GM06990 (cell line): ENCODE data around the gene MED27.

Experiments used
- DNase-seq: peaks from one replicate; pipeline ENCODE4 v3.0.0-alpha.2; 2011; ENCODE audit not compliant: insufficient read length; ENCODE audit errors: extremely low read depth
- H3K27me3 ChIP-seq: replicated peaks from 2 replicates; pipeline ENCODE4 v1.6.0; 2011; ENCODE audit warnings: low read length; ENCODE audit not compliant: control insufficient read depth, insufficient read depth
- H3K36me3 ChIP-seq: 2 replicates; pipeline ENCODE4 v1.5.1; 2011; ENCODE audit warnings: low read length; ENCODE audit not compliant: control insufficient read depth, insufficient read depth
- H3K4me3 ChIP-seq: replicated peaks from 2 replicates; pipeline ENCODE4 v1.5.1; 2011; ENCODE audit warnings: low read depth, mild to moderate bottlenecking, control low read depth, low read length
- TF ChIP-seq, protein P1 (sequence below): IDR thresholded peaks from 2 replicates; pipeline ENCODE4 v1.5.1; 2011; ENCODE audit warnings: low read length, control low read depth, mild to moderate bottlenecking, inconsistent platforms; ENCODE audit not compliant: insufficient read depth, poor library complexity, severe bottlenecking

The MED27 gene

DNA sequence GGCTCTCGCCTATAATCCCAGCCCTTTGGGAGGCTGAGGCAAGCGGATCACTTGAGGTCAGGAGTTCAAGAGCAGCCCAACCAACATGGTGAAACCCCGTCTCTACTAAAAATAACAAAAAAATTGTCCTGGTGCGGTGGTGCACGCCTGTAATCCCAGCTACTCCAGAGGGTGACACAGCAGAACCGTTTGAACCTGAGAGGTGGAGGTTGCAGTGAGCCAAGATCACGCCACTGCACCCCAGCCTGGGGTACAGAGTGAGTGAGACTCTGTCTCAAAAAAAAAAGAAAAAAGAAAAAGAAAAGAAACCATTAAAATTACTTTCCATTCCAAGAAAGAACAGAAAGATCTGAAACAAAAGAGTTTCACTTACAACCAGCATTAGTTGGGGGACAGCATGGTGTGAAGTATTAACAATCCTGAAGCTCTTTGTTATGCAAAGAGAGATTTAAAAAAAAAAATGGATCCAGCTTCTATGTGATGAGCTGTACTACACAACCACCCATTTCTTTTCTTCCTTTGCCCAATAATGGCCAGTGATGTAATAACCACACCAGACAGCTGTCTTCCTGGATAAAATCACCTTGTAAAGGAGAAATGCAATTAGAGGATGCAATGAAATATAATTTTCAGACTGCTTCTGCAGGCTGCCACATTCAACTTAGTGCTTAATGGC lies 76.9 kb downstream of the MED27 start:
- DNase-seq, result no peak
- Histone ChIP-seq H3K36me3 (no peaks in the 10 kb centered on the region), H3K27me3 (no peaks in the 10 kb centered on the region; the same call in 1 of the 2 replicates), H3K4me3 (no peak overlapping the region)
- TF ChIP-seq, protein P1, sequence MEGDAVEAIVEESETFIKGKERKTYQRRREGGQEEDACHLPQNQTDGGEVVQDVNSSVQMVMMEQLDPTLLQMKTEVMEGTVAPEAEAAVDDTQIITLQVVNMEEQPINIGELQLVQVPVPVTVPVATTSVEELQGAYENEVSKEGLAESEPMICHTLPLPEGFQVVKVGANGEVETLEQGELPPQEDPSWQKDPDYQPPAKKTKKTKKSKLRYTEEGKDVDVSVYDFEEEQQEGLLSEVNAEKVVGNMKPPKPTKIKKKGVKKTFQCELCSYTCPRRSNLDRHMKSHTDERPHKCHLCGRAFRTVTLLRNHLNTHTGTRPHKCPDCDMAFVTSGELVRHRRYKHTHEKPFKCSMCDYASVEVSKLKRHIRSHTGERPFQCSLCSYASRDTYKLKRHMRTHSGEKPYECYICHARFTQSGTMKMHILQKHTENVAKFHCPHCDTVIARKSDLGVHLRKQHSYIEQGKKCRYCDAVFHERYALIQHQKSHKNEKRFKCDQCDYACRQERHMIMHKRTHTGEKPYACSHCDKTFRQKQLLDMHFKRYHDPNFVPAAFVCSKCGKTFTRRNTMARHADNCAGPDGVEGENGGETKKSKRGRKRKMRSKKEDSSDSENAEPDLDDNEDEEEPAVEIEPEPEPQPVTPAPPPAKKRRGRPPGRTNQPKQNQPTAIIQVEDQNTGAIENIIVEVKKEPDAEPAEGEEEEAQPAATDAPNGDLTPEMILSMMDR, result no peak

GRCh38 chr9:132001567-132001966 lies 78.1 kb downstream of the MED27 start:
- TF ChIP-seq, protein P1, result no peak
- Histone ChIP-seq H3K36me3 (no peaks in the 10 kb centered on the region), H3K27me3 (no peaks in the 10 kb centered on the region; the same call in 1 of the 2 replicates), H3K4me3 (no peak overlapping the region)
- no peak for DNase-seq

GRCh38 chr9:132000659-132001058 lies 79.0 kb downstream of the MED27 start:
- H3K27me3 ChIP-seq, result no peaks in the 10 kb centered on the region; the same call in 1 of the 2 replicates
- no peak for DNase-seq
- TF ChIP-seq, protein P1, result no peak
- no peaks in the 10 kb centered on the region for H3K36me3 ChIP-seq
- H3K4me3 ChIP-seq, result no peak overlapping the region

DNA sequence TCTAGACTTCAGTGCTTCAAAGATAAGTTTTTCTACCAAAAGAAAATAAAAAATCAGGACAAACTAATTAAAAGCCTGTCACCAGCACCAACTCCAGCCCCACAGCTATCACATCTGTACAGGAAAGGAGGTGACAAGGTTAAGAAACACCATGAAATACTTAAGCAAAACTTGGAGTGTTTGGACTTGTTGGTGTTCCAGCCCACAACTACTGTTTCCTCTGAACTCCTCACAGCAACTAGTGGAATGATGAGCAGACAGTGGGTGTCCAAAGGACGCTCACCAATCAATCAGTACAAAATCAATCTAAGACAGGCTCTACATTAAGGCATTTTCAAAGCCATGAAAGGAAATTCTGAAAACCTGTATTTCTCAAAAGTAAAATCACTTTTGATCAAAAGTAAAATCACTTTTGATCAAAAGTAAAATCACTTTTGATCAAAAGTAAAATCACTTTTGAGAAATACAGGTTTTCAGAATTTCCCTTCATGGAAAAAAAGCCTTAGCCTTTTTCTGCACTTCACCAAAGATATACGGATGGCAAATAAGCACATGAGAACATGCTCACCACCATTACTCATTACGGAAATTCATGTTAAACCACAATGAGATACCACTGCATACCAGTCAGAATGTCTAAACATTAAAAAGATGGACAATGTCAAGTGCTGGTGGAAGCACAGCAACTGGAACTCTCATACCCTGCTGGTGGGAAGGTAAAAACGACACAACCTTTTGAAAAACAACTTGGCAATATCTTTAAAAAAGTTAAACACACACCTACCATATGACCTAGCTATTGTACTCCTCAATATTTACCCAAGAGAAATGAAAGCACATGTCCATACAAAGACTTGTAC lies 79.7 kb downstream of the MED27 start:
- Histone ChIP-seq H3K4me3 (no peak overlapping the region), H3K36me3 (no peaks in the 10 kb centered on the region), H3K27me3 (no peaks in the 10 kb centered on the region; the same call in 1 of the 2 replicates)
- TF ChIP-seq, protein P1, result no peak
- no peak for DNase-seq

DNA sequence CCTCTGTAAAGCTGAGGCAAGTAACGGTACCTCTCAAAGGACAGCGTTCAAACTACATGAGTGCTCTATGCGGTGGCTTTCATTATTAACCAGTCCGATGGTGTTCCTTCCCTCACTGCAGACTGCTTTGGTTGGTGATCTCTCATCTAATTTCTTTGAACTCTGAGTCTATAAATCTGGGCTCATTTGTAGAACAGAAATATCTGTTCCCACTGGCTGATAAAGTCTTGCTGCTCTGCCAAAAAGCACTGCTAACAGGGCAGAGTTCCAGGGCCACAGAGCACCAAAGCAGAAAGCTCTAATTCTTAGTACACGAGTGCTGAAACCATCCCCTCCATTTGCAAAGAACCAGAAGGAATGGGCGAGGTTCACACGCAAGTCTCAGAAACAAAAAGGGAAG lies 81.9 kb downstream of the MED27 start:
- Histone ChIP-seq H3K27me3 (no peaks in the 10 kb centered on the region; the same call in 1 of the 2 replicates), H3K4me3 (no peak overlapping the region), H3K36me3 (no peaks in the 10 kb centered on the region; the same call in 1 of the 2 replicates)
- TF ChIP-seq, protein P1, result no peak
- DNase-seq, result no peak
